Ascending aorta (tissue), 2 donors: Measurements from ENCODE around the gene SLC19A1. TPM values are rescaled to one million over a fixed set of nuclear protein-coding genes. Genes with fewer than 3 reads are reported as not detected.

Source experiments
- DNase-seq, 2 donors: peaks; one replicate each; pipeline ENCODE4 v3.0.0-alpha.2; 2019; ENCODE audit warnings: low spot score in 2 of 2
- H3K27ac ChIP-seq, 2 donors: fragments of 200-600 bp; sonication (generic); one replicate each; pipeline ENCODE4 v1.5.1; 2016 to 2017; ENCODE audit warnings: mild to moderate bottlenecking in 1 of 2
- H3K27me3 ChIP-seq: fragments of 200-600 bp; sonication (generic); one replicate; pipeline ENCODE4 v1.5.1; 2017
- H3K36me3 ChIP-seq, 2 donors: fragments of 200-600 bp; sonication (generic); one replicate each; pipeline ENCODE4 v1.5.1; 2016
- H3K4me1 ChIP-seq, 2 donors: fragments of 200-600 bp; sonication (generic); one replicate each; pipeline ENCODE4 v1.5.1; 2016 to 2017; ENCODE audit warnings: mild to moderate bottlenecking in 1 of 2
- H3K4me3 ChIP-seq, 2 donors: fragments of 200-600 bp; sonication (generic); one replicate each; pipeline ENCODE4 v1.5.1; 2016 to 2017; ENCODE audit warnings: mild to moderate bottlenecking in 1 of 2
- H3K9me3 ChIP-seq, 2 donors: fragments of 200-600 bp; sonication (generic); one replicate each; pipeline ENCODE4 v1.5.1; 2016
- CTCF ChIP-seq, 3 experiments: fragments of 200-600 bp in 2 of 3; fragments of 450-650 bp in 1 of 3; sonication (generic) in 2 of 3; IDR thresholded peaks; one replicate each; pipeline ENCODE4 v1.5.1; 2016 to 2019; ENCODE audit warnings: antibody characterized with exemption in 3 of 3, mild to moderate bottlenecking in 1 of 3, moderate library complexity in 1 of 3
- intact Hi-C: fragments of 100-400 bp; cut with DNase I; formaldehyde crosslinking; loops from one replicate; pipeline ENCODE4 v1.15.1; 2023
- total RNA-seq: library from RNA; depleted of rRNA; stranded (reverse); fragments of >200 nt; gene quantifications from one replicate; pipeline ENCODE4 v1.1.0, GENCODE V29; 2016

The SLC19A1 gene
- total RNA-seq, 1 donor from 2014 or later = 8.4 TPM

GRCh38 chr21:45579383-45580180 is 37.3 kb upstream of the SLC19A1 start:
- no peak for TF ChIP-seq CTCF (IDR thresholded peaks at IDR 0.05)
- H3K4me3 ChIP-seq = no peak overlapping the region
- no peaks in the 10 kb centered on the region for H3K4me1 ChIP-seq
- no peaks in the 10 kb centered on the region for H3K27me3 ChIP-seq
- peak in 1 of 2 donors; percentile 41 for DNase-seq
- H3K9me3 ChIP-seq = no peaks in the 10 kb centered on the region
- no peaks in the 10 kb centered on the region for H3K36me3 ChIP-seq
- intact Hi-C loops = no loop called here
- no peak overlapping the region for H3K27ac ChIP-seq

- TF ChIP-seq CTCF (IDR thresholded peaks at IDR 0.05) = no peak
- H3K27me3 ChIP-seq = no peaks in the 10 kb centered on the region
- H3K27ac ChIP-seq = no peak overlapping the region
- no peaks in the 10 kb centered on the region for H3K4me1 ChIP-seq
- DNase-seq = peak in 1 of 2 donors; percentile 44
- no peaks in the 10 kb centered on the region for H3K36me3 ChIP-seq
- intact Hi-C loops = no loop called here
- no peak overlapping the region for H3K4me3 ChIP-seq
- no peaks in the 10 kb centered on the region for H3K9me3 ChIP-seq
These were observed 36.7 kb upstream of the SLC19A1 start for GRCh38 chr21:45578811-45579381.

GRCh38 chr21:45578176-45578801 is 36.0 kb upstream of the SLC19A1 start:
- intact Hi-C loops = no loop called here

GRCh38 chr21:45577801-45578175 is 35.5 kb upstream of the SLC19A1 start:
- intact Hi-C loops = no loop called here
- H3K4me1 ChIP-seq = no peaks in the 10 kb centered on the region
- no peak for TF ChIP-seq CTCF (IDR thresholded peaks at IDR 0.05)
- no peak overlapping the region for H3K4me3 ChIP-seq
- no peaks in the 10 kb centered on the region for H3K9me3 ChIP-seq
- H3K36me3 ChIP-seq = no peaks in the 10 kb centered on the region
- H3K27me3 ChIP-seq = no peaks in the 10 kb centered on the region
- DNase-seq = peak in 1 of 2 donors; percentile 37
- no peak overlapping the region for H3K27ac ChIP-seq

More at GRCh38 chr21:45578176-45578801, 36.0 kb upstream of the SLC19A1 start:
- no peak overlapping the region for H3K27ac ChIP-seq
- no peaks in the 10 kb centered on the region for H3K9me3 ChIP-seq
- H3K4me3 ChIP-seq = no peak overlapping the region
- peak in 1 of 2 donors; percentile 37 for DNase-seq
- no peaks in the 10 kb centered on the region for H3K27me3 ChIP-seq
- no peaks in the 10 kb centered on the region for H3K4me1 ChIP-seq
- no peaks in the 10 kb centered on the region for H3K36me3 ChIP-seq
- TF ChIP-seq CTCF (IDR thresholded peaks at IDR 0.05) = no peak

- intact Hi-C loops = no loop called here
These were observed 34.8 kb upstream of the SLC19A1 start for GRCh38 chr21:45576838-45577737.

More at GRCh38 chr21:45576838-45577737, 34.8 kb upstream of the SLC19A1 start:
- H3K4me1 ChIP-seq = no peaks in the 10 kb centered on the region
- no peaks in the 10 kb centered on the region for H3K27me3 ChIP-seq
- DNase-seq = no peak
- H3K27ac ChIP-seq = no peak overlapping the region
- H3K9me3 ChIP-seq = no peaks in the 10 kb centered on the region
- H3K4me3 ChIP-seq = no peak overlapping the region
- no peaks in the 10 kb centered on the region for H3K36me3 ChIP-seq
- no peak for TF ChIP-seq CTCF (IDR thresholded peaks at IDR 0.05)
